Small intestine (tissue), 7 donors: ENCODE measurements around the gene MFNG. TPM values are rescaled to one million over a fixed set of nuclear protein-coding genes. Genes with fewer than 3 reads are reported as not detected.
A peak's percentile ranks its signal among the peaks of the same experiment; 100 is the strongest.
"Not testable (repeated sequence)": the region's sequence is repeated elsewhere in the genome, so short reads cannot be mapped to it uniquely, and the experiment has no call there.

Experiments
- DNase-seq, 2 donors: peaks; one replicate each; pipeline versions ENCODE4 v3.0.0 to v3.0.0-alpha.2; 2013
- FAIRE-seq: peaks from 2 replicates; lab custom pipeline; 2012; peaks lifted over from hg19 to GRCh38; lab: Jason Lieb, UNC
- H3K27ac ChIP-seq, 3 donors: one replicate each; pipeline ENCODE4 v1.5.1; 2013; ENCODE audit warnings: low read length in 2 of 3, mild to moderate bottlenecking in 2 of 3, control low read depth in 1 of 3, inconsistent platforms in 1 of 3, low read depth in 1 of 3, moderate library complexity in 1 of 3
- H3K27me3 ChIP-seq, 3 donors: one replicate each; pipeline ENCODE4 v1.6.1; 2013; ENCODE audit warnings: low read length in 3 of 3, inconsistent platforms in 1 of 3; ENCODE audit not compliant: control insufficient read depth in 3 of 3, insufficient read depth in 3 of 3
- H3K36me3 ChIP-seq, 3 donors: one replicate each; pipeline ENCODE4 v1.6.1; 2013; ENCODE audit warnings: low read length in 3 of 3, inconsistent platforms in 1 of 3, low read depth in 1 of 3, mild to moderate bottlenecking in 1 of 3, moderate library complexity in 1 of 3; ENCODE audit not compliant: control insufficient read depth in 3 of 3, insufficient read depth in 2 of 3
- H3K4me1 ChIP-seq, 3 donors: one replicate each; pipeline ENCODE4 v1.6.1; 2013; ENCODE audit warnings: low read length in 2 of 3, inconsistent platforms in 1 of 3, low read depth in 1 of 3, mild to moderate bottlenecking in 1 of 3, moderate library complexity in 1 of 3; ENCODE audit not compliant: control insufficient read depth in 3 of 3, insufficient read depth in 2 of 3
- H3K4me3 ChIP-seq, 3 donors: one replicate each; pipeline ENCODE4 v1.5.1; 2013; ENCODE audit warnings: low read length in 3 of 3, control low read depth in 1 of 3, inconsistent platforms in 1 of 3, low read depth in 1 of 3, mild to moderate bottlenecking in 1 of 3, moderate library complexity in 1 of 3
- H3K9me3 ChIP-seq, 2 donors: one replicate each; pipeline ENCODE4 v1.6.1; 2013; ENCODE audit warnings: low read depth in 1 of 2, low read length in 1 of 2; ENCODE audit not compliant: control insufficient read depth in 2 of 2, insufficient read depth in 1 of 2
- WGBS, 3 donors: extraction: QIAGEN DNeasy Blood & Tissue Kit; methylation state at CpG; one replicate each; pipeline ENCODE4 v1.1.7; 2013; 5-methylcytosine and 5-hydroxymethylcytosine counted together
- polyA plus RNA-seq, 4 donors: library from polyadenylated mRNA; stranded (reverse) in 3 of 4; unstranded in 1 of 4; fragments of 200-250 nt in 3 of 4; fragments of 120-200 nt in 1 of 4; gene quantifications; one replicate each; pipeline versions ENCODE4 v1.2.1 to v1.2.3, GENCODE V29; 2013
- donor health status: healthy with polysubstance abuse.
- donor health status: control.
- donor health status: control.
- donor health status: Bipolar disorder and iron deficiency.
- donor health status: healthy.

The MFNG gene
- polyA plus RNA-seq, 4 donors: 7.3 to 21.3 (median 19.9) TPM

DNA sequence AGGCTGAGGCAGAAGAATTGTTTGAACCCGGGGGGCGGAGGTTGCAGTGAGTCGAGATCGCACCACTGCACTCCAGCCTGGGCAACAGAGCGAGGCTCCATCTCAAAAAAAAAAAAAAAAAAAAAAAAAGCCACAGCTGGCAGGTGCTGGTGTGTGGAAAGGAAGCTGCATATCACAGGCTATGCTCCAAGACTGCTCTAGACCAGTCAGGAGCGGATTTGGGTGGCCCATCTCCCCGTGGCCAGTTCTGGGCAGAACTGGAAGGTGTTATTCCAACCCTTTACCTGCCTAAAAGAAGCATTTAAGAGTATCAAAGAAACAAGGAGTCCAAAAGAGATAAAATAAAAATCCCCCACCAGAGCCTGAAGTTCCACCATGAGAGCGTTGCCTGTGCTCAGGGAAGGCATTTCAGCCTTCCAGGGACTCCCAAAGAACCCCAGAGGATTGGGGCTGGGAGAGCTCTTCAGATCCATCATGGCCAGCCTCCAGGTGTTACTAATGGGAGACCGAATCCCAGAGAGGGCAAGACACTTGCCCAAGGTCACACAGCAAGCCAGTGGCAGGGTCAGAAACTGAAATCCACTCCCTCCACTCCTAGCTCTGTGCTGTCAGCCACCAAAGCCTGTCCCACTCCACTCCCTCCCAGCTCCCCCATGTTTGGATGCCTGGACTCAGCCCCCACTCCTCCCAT lies 14.3 kb downstream of the MFNG start:
- 71 to 89% (median 74%) methylated on average over 9 of the region's 9 CpGs for WGBS, 3 donors

DNA sequence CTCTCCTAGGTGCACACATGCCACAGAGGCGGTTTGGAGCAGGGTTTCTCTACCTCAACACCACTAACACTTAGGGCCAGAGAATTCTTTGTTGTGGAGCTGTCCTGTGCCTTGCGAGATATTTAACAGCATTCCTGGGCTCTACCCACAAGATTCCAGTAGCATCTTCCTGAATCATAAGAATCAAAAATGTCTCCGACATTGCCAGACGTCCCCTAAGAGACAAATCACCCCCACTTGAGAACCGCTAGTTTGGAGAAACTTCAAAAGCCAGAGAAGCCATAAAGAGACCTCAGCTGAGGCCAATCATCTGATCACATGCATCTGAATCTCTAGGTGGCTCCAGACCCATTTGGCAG lies 16.1 kb downstream of the MFNG start:
- DNase-seq (no peak), FAIRE-seq (no peak)
- Histone ChIP-seq H3K36me3 (peaks cover 0 to 7% (median 0%) of the 10 kb centered on the region in 3 donors), H3K4me3 (no peak overlapping the region), H3K4me1 (peaks cover 0 to 6% (median 0%) of the 10 kb centered on the region in 3 donors), H3K27ac (no peak overlapping the region), H3K27me3 (no peaks in the 10 kb centered on the region), H3K9me3 (no peaks in the 10 kb centered on the region)
- 45 to 67% (median 59%) methylated on average over 5 of the region's 5 CpGs for WGBS, 3 donors

More for the DNA sequence above, 14.3 kb downstream of the MFNG start:
- no peaks in the 10 kb centered on the region for H3K9me3 ChIP-seq
- FAIRE-seq (no peak), DNase-seq (no peak)
- no peaks in the 10 kb centered on the region for H3K27me3 ChIP-seq
- no peak overlapping the region for H3K4me3 ChIP-seq
- H3K36me3 ChIP-seq: peaks cover 0 to 9% (median 1%) of the 10 kb centered on the region in 3 donors
- H3K27ac ChIP-seq: no peak overlapping the region
- peaks cover 0 to 6% (median 0%) of the 10 kb centered on the region in 3 donors for H3K4me1 ChIP-seq

DNA sequence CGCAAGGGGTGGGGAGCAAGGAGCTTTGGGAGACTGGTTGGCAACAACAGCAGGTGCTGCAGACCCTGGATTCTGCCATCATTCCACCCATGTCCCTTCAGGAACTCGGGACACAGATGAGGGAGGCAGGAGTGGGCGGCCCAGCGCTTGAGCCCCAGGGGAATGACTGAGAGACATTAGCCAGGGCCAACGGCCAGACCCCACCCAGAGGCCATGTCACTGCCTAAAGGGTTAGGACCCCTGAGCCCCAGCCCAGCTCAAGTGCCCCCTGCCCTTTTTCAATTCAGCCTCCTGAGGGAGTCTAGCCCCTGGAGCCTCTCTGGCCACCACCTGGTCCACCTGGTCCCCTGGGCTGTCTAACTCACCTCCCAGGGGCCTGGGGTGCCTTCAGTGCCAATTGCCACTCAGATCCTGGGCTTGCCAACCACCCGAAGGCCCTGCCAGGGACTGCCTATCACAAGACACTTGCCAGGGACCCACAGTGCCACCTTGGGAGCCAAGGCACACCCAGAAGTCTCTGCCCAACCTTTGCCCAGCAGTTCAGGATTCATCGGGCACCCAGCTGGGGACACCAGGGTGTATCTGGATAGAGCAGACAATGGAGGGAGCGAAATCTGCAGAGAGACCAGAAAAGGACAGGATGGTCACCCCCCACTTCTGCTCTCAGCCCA lies 16.6 kb downstream of the MFNG start:
- no peak for FAIRE-seq
- WGBS, 3 donors: 56 to 71% (median 70%) methylated on average over 8 of the region's 8 CpGs

DNA sequence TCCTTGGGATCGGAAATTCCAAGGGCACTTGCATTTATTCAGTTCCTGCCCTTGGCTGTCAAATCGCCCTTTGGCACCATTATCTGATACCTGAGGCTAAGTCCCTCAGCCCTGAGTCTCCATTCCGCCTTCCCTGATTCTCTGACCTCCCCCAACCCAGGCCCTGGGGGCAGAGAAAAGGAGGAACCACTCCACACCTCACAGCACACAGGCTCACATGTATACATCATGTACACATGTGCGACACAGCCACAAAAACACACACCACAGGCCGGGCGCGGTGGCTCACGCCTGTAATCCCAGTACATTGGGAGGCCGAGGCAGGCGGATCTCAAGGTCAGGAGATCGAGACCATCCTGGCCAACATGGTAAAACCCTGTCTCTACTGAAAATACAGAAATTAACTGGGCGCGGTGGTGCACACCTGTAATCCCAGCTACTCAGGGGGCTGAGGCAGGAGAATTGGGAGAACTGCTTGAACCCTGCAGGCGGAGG lies 17.9 kb downstream of the MFNG start:
- not testable (repeated sequence) for FAIRE-seq, H3K27me3 ChIP-seq, H3K4me3 ChIP-seq, H3K4me1 ChIP-seq, H3K27ac ChIP-seq, H3K36me3 ChIP-seq, H3K9me3 ChIP-seq
- WGBS, 3 donors: 85 to 91% (median 86%) methylated on average over 14 of the region's 14 CpGs
- DNase-seq: peak in 1 of 2 donors; percentile 31

More for the DNA sequence above, 16.6 kb downstream of the MFNG start:
- H3K36me3 ChIP-seq: peaks cover 0 to 7% (median 0%) of the 10 kb centered on the region in 3 donors
- H3K27me3 ChIP-seq: no peaks in the 10 kb centered on the region
- no peak overlapping the region for H3K4me3 ChIP-seq
- DNase-seq: peak in 1 of 2 donors; percentile 89
- no peaks in the 10 kb centered on the region for H3K9me3 ChIP-seq
- H3K4me1 ChIP-seq: peaks cover 0 to 6% (median 0%) of the 10 kb centered on the region in 3 donors
- H3K27ac ChIP-seq: peak overlapping the region in 1 of 3 donors; percentile 54

DNA sequence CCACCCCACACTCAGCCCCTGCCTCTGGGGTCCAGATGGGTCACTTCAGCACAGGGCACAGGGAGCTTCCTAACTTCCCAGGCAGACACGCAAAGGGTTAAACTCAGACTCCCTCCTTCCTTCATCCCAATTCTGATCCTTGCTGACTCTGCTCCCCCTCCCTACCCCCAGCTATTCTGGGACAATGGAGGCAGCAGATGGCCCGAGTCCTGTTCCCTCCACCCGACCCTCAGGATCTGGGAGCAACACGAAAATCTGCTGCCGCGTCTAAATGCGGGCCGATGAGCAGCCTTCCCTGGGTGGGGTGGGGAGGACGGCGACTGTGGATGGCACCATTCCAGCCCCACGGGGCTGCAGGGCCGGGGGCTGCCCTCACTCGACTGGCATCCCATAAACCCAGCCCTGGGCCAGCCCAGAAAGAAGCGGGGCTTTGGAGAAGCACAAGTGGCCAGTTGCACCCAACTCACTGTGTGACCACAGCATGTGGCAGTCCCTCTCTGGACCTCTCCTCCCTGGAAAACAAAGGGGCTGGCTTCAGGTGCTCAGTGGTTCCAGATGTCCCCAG lies 18.7 kb downstream of the MFNG start:
- no peak overlapping the region for H3K27ac ChIP-seq
- H3K4me1 ChIP-seq: peaks cover 0 to 6% (median 0%) of the 10 kb centered on the region in 3 donors
- peaks cover 0 to 1% (median 0%) of the 10 kb centered on the region in 3 donors for H3K27me3 ChIP-seq
- no peaks in the 10 kb centered on the region for H3K9me3 ChIP-seq
- DNase-seq (no peak), FAIRE-seq (no peak)
- 65 to 82% (median 73%) methylated on average over 14 of the region's 14 CpGs for WGBS, 3 donors
- H3K36me3 ChIP-seq: peaks cover 0 to 3% (median 0%) of the 10 kb centered on the region in 3 donors
- H3K4me3 ChIP-seq: no peak overlapping the region

DNA sequence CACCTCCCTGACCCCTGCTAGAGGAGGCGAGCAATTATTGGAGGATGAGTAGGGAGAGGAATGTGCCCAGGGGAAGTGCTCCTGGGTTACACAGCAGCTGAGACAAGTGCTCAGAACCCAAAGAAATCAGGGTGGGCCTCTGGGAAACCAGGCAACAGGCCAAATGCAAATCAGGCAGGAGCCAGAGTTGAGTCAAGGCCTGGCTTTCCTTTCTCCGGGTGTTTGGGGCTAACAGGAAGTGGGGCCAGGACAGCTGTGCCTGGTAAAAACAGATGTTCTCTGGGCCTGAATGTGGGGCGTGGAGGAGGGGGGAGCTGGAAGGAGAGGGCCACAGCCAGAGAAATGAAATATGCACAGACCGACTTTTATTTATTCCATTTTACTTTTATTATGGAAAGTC lies 22.0 kb downstream of the MFNG start:
- H3K36me3 ChIP-seq: no peaks in the 10 kb centered on the region
- H3K4me1 ChIP-seq: no peaks in the 10 kb centered on the region
- 43 to 69% (median 55%) methylated on average over 4 of the region's 4 CpGs for WGBS, 3 donors
- no peak for FAIRE-seq
- no peaks in the 10 kb centered on the region for H3K9me3 ChIP-seq
- H3K27ac ChIP-seq: no peak overlapping the region
- no peak for DNase-seq
- peaks cover 0 to 4% (median 0%) of the 10 kb centered on the region in 3 donors for H3K27me3 ChIP-seq
- H3K4me3 ChIP-seq: no peak overlapping the region

DNA sequence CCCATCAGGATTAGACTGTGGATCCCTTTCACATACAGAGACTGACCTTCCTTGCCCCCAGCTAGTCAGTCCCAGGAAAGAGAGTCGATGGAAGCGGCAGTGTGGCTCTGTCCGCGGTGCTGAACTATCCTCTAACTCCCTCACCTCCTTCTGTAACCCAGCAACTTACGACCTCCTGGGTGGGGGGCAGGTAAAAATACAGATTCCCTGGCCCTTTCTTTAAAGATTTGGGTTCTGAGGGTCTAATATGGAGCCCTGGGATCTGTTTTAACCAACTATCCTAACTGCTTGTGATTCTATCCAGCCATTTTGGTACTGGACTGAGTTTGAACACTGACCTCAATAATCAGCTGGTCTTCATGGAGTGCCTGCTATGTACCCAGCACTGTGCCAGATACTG lies 23.2 kb downstream of the MFNG start:
- Histone ChIP-seq H3K9me3 (no peaks in the 10 kb centered on the region), H3K36me3 (no peaks in the 10 kb centered on the region), H3K4me3 (no peak overlapping the region), H3K27ac (no peak overlapping the region), H3K27me3 (peaks cover 0 to 7% (median 0%) of the 10 kb centered on the region in 3 donors), H3K4me1 (no peaks in the 10 kb centered on the region)
- no peak for FAIRE-seq
- peak; percentile 31 to 63 for DNase-seq
- 10 to 14% (median 14%) methylated on average over 5 of the region's 5 CpGs for WGBS, 3 donors

DNA sequence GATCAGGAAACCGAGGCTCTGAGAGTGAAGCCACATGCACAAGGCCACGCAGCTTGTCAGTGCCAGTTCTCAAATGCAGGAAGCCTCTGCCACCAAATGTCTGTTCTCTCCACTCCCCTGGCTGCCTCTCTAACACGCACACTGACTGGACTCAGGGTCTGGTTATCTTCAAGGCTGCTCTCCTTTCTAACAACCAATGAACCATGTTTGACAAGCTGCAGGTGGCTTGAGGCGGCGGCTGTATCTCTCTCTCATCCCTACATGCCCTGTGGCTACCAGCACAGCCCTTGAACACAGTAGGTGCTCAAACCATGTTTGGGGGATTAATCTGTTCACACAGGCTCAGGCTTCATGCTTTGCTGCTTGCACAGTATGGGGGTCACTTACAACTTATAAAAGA lies 23.7 kb downstream of the MFNG start:
- DNase-seq (no peak), FAIRE-seq (no peak)
- H3K27me3 ChIP-seq: peaks cover 0 to 7% (median 0%) of the 10 kb centered on the region in 3 donors
- H3K4me3 ChIP-seq: no peak overlapping the region
- no peaks in the 10 kb centered on the region for H3K36me3 ChIP-seq
- no peak overlapping the region for H3K27ac ChIP-seq
- WGBS, 3 donors: 53 to 63% (median 54%) methylated on average over 5 of the region's 5 CpGs
- H3K4me1 ChIP-seq: no peaks in the 10 kb centered on the region
- H3K9me3 ChIP-seq: no peaks in the 10 kb centered on the region
